ENCODE data around the gene HEG1.
"Not testable (repeated sequence)": the region's sequence is repeated elsewhere in the genome, so short reads cannot be mapped to it uniquely, and the experiment has no call there.

HEG1 gene

GRCh38 chr3:125083776-125084175, 28.0 kb upstream of the HEG1 start:
- no peak for TF ChIP-seq CTCF (IDR thresholded peaks at IDR 0.05)
- peaks cover 15 to 20% of the 10 kb centered on the region in 2 experiments for H3K4me1 ChIP-seq (ENCODE audit: control insufficient read depth in 1 of 2, insufficient read depth in 1 of 2, low read depth in 1 of 2, low read length in 1 of 2)
- peaks cover 5% of the 10 kb centered on the region for H3K27me3 ChIP-seq
- no peak overlapping the region for H3K4me3 ChIP-seq (ENCODE audit: low read depth in 1 of 2, low read length in 1 of 2)
- no peaks in the 10 kb centered on the region for H3K9me3 ChIP-seq
- no peaks in the 10 kb centered on the region for H3K36me3 ChIP-seq
- H3K27ac ChIP-seq: no peak overlapping the region

GRCh38 chr3:125082339-125082738, 26.5 kb upstream of the HEG1 start:
- not testable (repeated sequence) for H3K9me3 ChIP-seq; H3K27ac ChIP-seq; H3K4me3 ChIP-seq (ENCODE audit: low read depth in 1 of 2, low read length in 1 of 2); H3K27me3 ChIP-seq; H3K36me3 ChIP-seq
- peaks cover 16 to 32% of the 10 kb centered on the region in 2 experiments for H3K4me1 ChIP-seq (ENCODE audit: control insufficient read depth in 1 of 2, insufficient read depth in 1 of 2, low read depth in 1 of 2, low read length in 1 of 2)

- H3K27me3 ChIP-seq: no peaks in the 10 kb centered on the region
- TF ChIP-seq CTCF (IDR thresholded peaks at IDR 0.05): no peak
- no peaks in the 10 kb centered on the region for H3K36me3 ChIP-seq
These were observed 24.3 kb upstream of the HEG1 start for GRCh38 chr3:125080077-125080476.

GRCh38 chr3:125079675-125080045, 23.9 kb upstream of the HEG1 start:
- peaks cover 16 to 32% of the 10 kb centered on the region in 2 experiments for H3K4me1 ChIP-seq (ENCODE audit: control insufficient read depth in 1 of 2, insufficient read depth in 1 of 2, low read depth in 1 of 2, low read length in 1 of 2)
- no peak for TF ChIP-seq CTCF (IDR thresholded peaks at IDR 0.05)

More at GRCh38 chr3:125080077-125080476, 24.3 kb upstream of the HEG1 start:
- H3K4me1 ChIP-seq (ENCODE audit: control insufficient read depth in 1 of 2, insufficient read depth in 1 of 2, low read depth in 1 of 2, low read length in 1 of 2): peaks cover 16 to 32% of the 10 kb centered on the region in 2 experiments
- H3K27ac ChIP-seq: no peak overlapping the region
- no peaks in the 10 kb centered on the region for H3K9me3 ChIP-seq
- no peak overlapping the region for H3K4me3 ChIP-seq (ENCODE audit: low read depth in 1 of 2, low read length in 1 of 2)

GRCh38 chr3:125078951-125079674, 23.3 kb upstream of the HEG1 start:
- Histone ChIP-seq H3K4me3 (ENCODE audit: low read depth in 1 of 2, low read length in 1 of 2) (no peak overlapping the region), H3K9me3 (no peaks in the 10 kb centered on the region), H3K36me3 (no peaks in the 10 kb centered on the region), H3K27me3 (no peaks in the 10 kb centered on the region), H3K27ac (no peak overlapping the region), H3K4me1 (ENCODE audit: control insufficient read depth in 1 of 2, insufficient read depth in 1 of 2, low read depth in 1 of 2, low read length in 1 of 2) (peaks cover 16 to 32% of the 10 kb centered on the region in 2 experiments)
- TF ChIP-seq CTCF (IDR thresholded peaks at IDR 0.05): no peak

More at GRCh38 chr3:125079675-125080045, 23.9 kb upstream of the HEG1 start:
- H3K36me3 ChIP-seq: no peaks in the 10 kb centered on the region
- no peaks in the 10 kb centered on the region for H3K9me3 ChIP-seq
- H3K27ac ChIP-seq: no peak overlapping the region
- H3K27me3 ChIP-seq: no peaks in the 10 kb centered on the region
- no peak overlapping the region for H3K4me3 ChIP-seq (ENCODE audit: low read depth in 1 of 2, low read length in 1 of 2)

- Histone ChIP-seq H3K27ac (no peak overlapping the region), H3K27me3 (no peaks in the 10 kb centered on the region), H3K4me1 (ENCODE audit: control insufficient read depth in 1 of 2, insufficient read depth in 1 of 2, low read depth in 1 of 2, low read length in 1 of 2) (peaks cover 16 to 32% of the 10 kb centered on the region in 2 experiments), H3K9me3 (no peaks in the 10 kb centered on the region), H3K36me3 (no peaks in the 10 kb centered on the region), H3K4me3 (ENCODE audit: low read depth in 1 of 2, low read length in 1 of 2) (no peak overlapping the region)
- no peak for TF ChIP-seq CTCF (IDR thresholded peaks at IDR 0.05)
These were observed 22.1 kb upstream of the HEG1 start for GRCh38 chr3:125077864-125078263.
